Measurements from ENCODE around the gene RSPH1.

RSPH1 gene

DNA sequence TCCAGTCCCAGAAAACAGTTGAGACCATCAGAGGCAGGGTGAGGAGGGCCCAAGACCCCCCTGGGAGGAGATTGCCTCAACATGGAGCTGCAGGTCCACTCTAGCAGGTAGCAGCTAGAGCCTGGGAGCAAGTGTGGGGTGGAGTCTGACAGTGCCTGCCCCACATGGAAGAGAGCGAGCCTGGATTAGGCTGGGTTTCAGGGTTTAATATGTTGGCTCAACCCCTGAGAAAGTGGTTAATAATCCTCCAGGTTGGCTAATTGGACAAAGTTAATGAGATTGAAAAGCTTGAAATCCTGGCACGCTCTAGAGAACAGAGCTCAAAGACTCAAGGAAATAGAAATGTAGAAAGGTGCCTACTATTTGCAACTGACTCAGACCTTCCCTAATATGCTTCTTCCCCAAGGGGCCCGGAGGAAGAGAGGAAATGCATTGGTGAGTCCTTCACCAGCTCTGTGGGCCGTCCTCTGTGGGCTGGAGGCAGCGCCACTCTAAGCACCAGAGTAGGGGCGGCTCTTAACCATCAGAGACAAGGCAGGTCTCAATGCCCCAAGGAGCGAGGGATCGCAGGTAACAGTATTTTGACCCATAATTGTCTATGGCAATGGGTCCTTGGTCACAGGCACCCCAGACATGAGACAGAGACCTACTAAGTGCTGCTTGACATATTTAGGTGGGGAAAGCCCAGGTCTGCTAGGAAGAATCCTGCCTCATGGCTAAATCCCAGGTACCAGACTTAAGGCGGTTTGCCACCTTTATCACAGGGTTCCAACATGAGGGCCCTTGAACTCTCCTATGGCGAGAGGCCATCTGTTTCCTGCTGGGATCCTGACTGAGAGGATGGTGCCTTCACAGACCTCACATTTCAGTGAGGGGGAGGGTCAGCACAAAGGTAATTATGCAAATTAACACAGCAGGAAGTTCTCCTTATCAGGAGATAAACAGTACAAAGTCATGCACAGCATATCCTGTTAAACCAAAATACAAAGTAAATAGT is 33.8 kb downstream of the RSPH1 start:
- CTCF ChIA-PET, result no interaction called here
- no peak for DNase-seq (ENCODE audit: low spot score)
- no peak for TF ChIP-seq CTCF (conservative IDR thresholded peaks at IDR 0.05; ENCODE audit: low read depth)
- POLR2A ChIA-PET (ENCODE audit: low non-redundant PET), result no interaction called here
- H3K27ac ChIP-seq, result no peak overlapping the region

DNA sequence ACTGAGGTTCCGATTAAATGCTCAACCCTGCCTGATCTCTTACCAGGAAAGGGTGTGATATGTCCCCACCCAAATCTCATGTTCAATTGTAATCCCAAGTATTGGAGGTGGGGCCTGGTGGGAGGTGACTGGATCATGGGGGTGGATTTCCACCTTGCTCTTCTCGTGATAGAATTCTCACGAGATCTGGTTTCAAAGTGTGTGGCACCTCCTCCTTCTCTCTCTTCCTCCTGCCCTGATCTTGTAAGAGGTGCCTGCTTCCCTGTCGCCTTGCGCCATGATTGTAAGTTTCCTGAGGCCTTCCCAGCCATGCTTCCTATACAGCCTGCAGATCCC is 34.9 kb downstream of the RSPH1 start:
- no peak for DNase-seq (ENCODE audit: low spot score)
- CTCF ChIA-PET, result no interaction called here
- POLR2A ChIA-PET (ENCODE audit: low non-redundant PET), result no interaction called here
- H3K27ac ChIP-seq, result no peak overlapping the region
- no peak for TF ChIP-seq CTCF (conservative IDR thresholded peaks at IDR 0.05; ENCODE audit: low read depth)

GRCh38 chr21:42460391-42461184 is 35.4 kb downstream of the RSPH1 start:
- no peak for TF ChIP-seq CTCF (conservative IDR thresholded peaks at IDR 0.05; ENCODE audit: low read depth)
- no peak for DNase-seq (ENCODE audit: low spot score)

DNA sequence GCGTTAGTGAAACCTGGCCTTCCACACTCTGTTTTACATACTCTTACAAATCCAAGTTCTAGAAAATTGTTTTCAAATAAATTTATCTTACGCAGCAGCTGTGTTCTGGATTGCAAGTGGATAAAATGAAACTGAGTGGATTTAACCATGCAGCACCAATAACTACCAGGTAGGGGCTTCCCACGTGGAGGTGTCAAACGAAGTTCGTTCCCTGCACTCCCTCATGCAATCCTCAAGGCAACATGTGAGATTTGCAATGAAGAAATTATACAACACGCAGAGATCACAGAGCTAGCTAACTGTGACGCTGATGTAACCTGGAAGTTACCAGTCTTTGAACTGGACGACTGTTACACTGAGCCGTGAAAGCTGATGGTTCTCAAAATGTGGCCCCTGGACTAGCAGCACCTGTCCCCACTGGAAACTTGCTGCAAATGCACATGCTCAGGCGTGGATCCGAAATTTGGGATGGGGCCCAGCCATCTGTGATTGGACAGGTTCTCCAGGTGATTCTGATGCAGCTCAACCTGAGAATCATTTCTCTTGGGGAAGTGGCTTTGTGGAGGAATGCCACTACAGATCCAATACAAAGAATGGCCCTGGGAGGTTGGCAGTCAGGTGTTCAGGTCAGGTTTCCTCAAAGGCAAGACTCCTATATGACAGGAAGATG is 36.3 kb downstream of the RSPH1 start:
- no peak for DNase-seq (ENCODE audit: low spot score)
- ChIA-PET CTCF (interaction anchor here (0.6 kb wide), 1 partner anchor 17 kb away, joined by 3 read pairs; no protein-coding TSS in a partner anchor), POLR2A (ENCODE audit: low non-redundant PET) (no interaction called here)
- no peak for TF ChIP-seq CTCF (conservative IDR thresholded peaks at IDR 0.05; ENCODE audit: low read depth)
- no peak overlapping the region for H3K27ac ChIP-seq

More at GRCh38 chr21:42460391-42461184, 35.4 kb downstream of the RSPH1 start:
- ChIA-PET CTCF (interaction anchor here (0.6 kb wide), 1 partner anchor 16 kb away, joined by 3 read pairs; no protein-coding TSS in a partner anchor), POLR2A (ENCODE audit: low non-redundant PET) (no interaction called here)
- H3K27ac ChIP-seq, result no peak overlapping the region

GRCh38 chr21:42459082-42459460 is 37.0 kb downstream of the RSPH1 start:
- TF ChIP-seq CTCF (conservative IDR thresholded peaks at IDR 0.05; ENCODE audit: low read depth), result no peak
- no peak for DNase-seq (ENCODE audit: low spot score)
- CTCF ChIA-PET, result no interaction called here
- POLR2A ChIA-PET (ENCODE audit: low non-redundant PET), result no interaction called here
- H3K27ac ChIP-seq, result no peak overlapping the region

DNA sequence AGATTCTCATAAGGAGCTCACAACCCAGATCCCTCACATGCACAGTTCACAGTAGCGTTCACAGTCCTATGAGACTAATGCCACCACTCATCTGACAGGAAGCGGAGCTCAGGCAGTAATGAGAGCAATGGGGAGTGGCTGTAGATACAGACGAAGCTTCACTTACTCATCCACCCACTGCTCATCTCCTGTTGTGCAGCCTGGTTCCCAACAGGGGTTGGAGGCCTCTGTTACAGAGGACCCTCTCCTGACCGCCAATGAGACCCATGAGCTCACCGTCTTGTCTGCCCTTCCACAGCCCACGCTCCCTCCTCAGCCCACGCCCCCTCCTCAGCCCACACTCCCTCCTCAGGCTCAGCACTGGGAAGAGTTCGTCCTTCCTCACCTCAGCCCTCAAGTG is 39.6 kb downstream of the RSPH1 start:
- DNase-seq (ENCODE audit: low spot score), result no peak
- no peak for TF ChIP-seq CTCF (conservative IDR thresholded peaks at IDR 0.05; ENCODE audit: low read depth)
- ChIA-PET POLR2A (ENCODE audit: low non-redundant PET) (no interaction called here), CTCF (interaction anchor here (0.8 kb wide), 1 partner anchor 146 kb away, joined by 3 read pairs; no protein-coding TSS in a partner anchor)
- H3K27ac ChIP-seq, result no peak overlapping the region

Data from RWPE1 (cell line).